PC-3 (cell line): ENCODE results near the gene ABCC10. TPM values are rescaled to one million over a fixed set of nuclear protein-coding genes. Genes with fewer than 3 reads are reported as not detected.

ENCODE experiments used
- ATAC-seq: fragments of 200-7000 bp; cut with Tn5 transposase; 2 replicates; pipeline ENCODE4 v1.9.1; 2020; ENCODE audit warnings: mild to moderate bottlenecking, moderate library complexity
- BruUV-seq: library from RNA; stranded (reverse); fragments of 400-500 nt; replicated peaks from 2 replicates; lab custom pipeline; 2021; lab: Mats Ljungman, UMichigan
- CTCF ChIA-PET: fragments of 300-600 bp; sonication (Branson Sonifier 250); formaldehyde crosslinking; loops from one replicate; lab custom pipeline; 2022; ENCODE audit warnings: antibody characterized with exemption; lab: Charles Lee
- POLR2A ChIA-PET: fragments of 300-600 bp; sonication (Branson Sonifier 250); formaldehyde crosslinking; loops from one replicate; lab custom pipeline; 2022; ENCODE audit warnings: antibody characterized with exemption; ENCODE audit not compliant: unreplicated experiment; lab: Charles Lee
- DNase-seq: peaks from one replicate; pipeline ENCODE4 v3.0.0-alpha.2; 2015
- H2AFZ ChIP-seq: fragments of 300-600 bp; sonication (generic); 2 replicates; pipeline ENCODE4 v1.6.0; 2016; ENCODE audit warnings: antibody characterized with exemption, low read length
- H3F3A ChIP-seq: fragments of 300-600 bp; sonication (generic); one replicate; pipeline ENCODE4 v1.6.0; 2017; ENCODE audit warnings: antibody characterized with exemption, low read length, control low read depth, mild to moderate bottlenecking; ENCODE audit not compliant: unreplicated experiment
- H3K27ac ChIP-seq: fragments of 300-600 bp; sonication (generic); 2 replicates; pipeline ENCODE4 v1.5.1; 2016; ENCODE audit warnings: mild to moderate bottlenecking, low read length
- H3K27me3 ChIP-seq: fragments of 300-600 bp; sonication (generic); 2 replicates; pipeline ENCODE4 v1.6.1; 2016; ENCODE audit warnings: low read length, mixed read lengths
- H3K36me3 ChIP-seq: fragments of 300-600 bp; sonication (generic); 2 replicates; pipeline ENCODE4 v1.6.1; 2016; ENCODE audit warnings: low read depth, mixed run types, low read length, mixed read lengths
- H3K4me1 ChIP-seq: fragments of 300-600 bp; sonication (generic); 2 replicates; pipeline ENCODE4 v1.5.1; 2016; ENCODE audit warnings: low read length; ENCODE audit not compliant: insufficient read depth
- H3K4me2 ChIP-seq: fragments of 300-600 bp; sonication (generic); 2 replicates; pipeline ENCODE4 v1.6.0; 2016; ENCODE audit warnings: low read length
- H3K4me3 ChIP-seq: fragments of 300-600 bp; sonication (generic); 2 replicates; pipeline ENCODE4 v1.5.1; 2016; ENCODE audit warnings: mild to moderate bottlenecking, low read length, mixed read lengths
- H3K79me2 ChIP-seq: fragments of 300-600 bp; sonication (generic); 2 replicates; pipeline ENCODE4 v1.6.1; 2017; ENCODE audit warnings: low read length, mixed read lengths
- H3K9ac ChIP-seq: fragments of 300-600 bp; sonication (generic); 2 replicates; pipeline ENCODE4 v1.6.0; 2016; ENCODE audit warnings: mild to moderate bottlenecking, low read length
- H3K9me2 ChIP-seq: fragments of 300-600 bp; sonication (generic); replicated peaks from 2 replicates; pipeline ENCODE4 v1.6.1; 2016; ENCODE audit warnings: mixed run types, low read length, mixed read lengths
- H3K9me3 ChIP-seq: fragments of 300-600 bp; sonication (generic); 2 replicates; pipeline ENCODE4 v1.6.1; 2016; ENCODE audit warnings: low read length, mixed read lengths
- H4K20me1 ChIP-seq: fragments of 300-600 bp; sonication (generic); 2 replicates; pipeline ENCODE4 v1.6.1; 2016; ENCODE audit warnings: low read length, mixed read lengths
- EZH2 ChIP-seq: fragments of 300-600 bp; sonication (generic); IDR thresholded peaks from one replicate; pipeline ENCODE4 v1.6.1; 2017; ENCODE audit warnings: antibody characterized with exemption, mild to moderate bottlenecking, low read length; ENCODE audit not compliant: unreplicated experiment
- EZH2phosphoT487 ChIP-seq: fragments of 300-600 bp; sonication (generic); IDR thresholded peaks from 2 replicates; pipeline ENCODE4 v1.6.1; 2018; ENCODE audit warnings: mild to moderate bottlenecking, antibody characterized with exemption, low read length, borderline replicate concordance
- intact Hi-C: fragments of 100-400 bp; cut with micrococcal nuclease; formaldehyde crosslinking; loops from 2 replicates; pipeline ENCODE4 v1.9.0; 2023
- total RNA-seq: library from RNA; depleted of rRNA; stranded (reverse); fragments of >200 nt; gene quantifications from 2 replicates; pipeline ENCODE4 v1.2.3, GENCODE V29; 2014
- TF ChIP-seq, protein P1 (sequence below): fragments of 300-600 bp; sonication (generic); conservative IDR thresholded peaks from 2 replicates; pipeline ENCODE4 v1.5.1; 2017; ENCODE audit warnings: antibody characterized with exemption, low read depth, mild to moderate bottlenecking, low read length

The ABCC10 gene
- total RNA-seq, 1 experiment from 2014 or later, result 23.1 TPM

DNA sequence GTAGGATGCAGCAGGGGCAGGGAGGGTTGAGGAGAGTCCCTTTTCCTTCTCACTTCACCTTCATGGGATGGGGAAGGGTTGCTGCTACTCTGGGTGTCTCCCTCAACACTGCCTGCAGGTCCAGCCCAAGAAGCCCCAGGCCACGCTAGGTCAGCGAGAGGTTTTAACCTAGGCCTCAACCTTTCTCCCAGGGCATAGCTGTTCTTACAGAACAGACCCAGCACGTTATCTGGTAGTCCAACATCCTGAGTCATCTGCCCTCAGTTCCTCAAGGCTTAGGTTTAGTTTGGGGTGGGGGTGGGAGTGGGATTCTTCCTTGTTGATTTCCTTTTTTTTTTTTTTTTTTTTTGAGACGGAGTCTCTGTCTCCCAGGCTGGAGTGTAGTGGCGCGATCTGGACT is 67.0 kb downstream of the ABCC10 start:
- no peaks in the 10 kb centered on the region for H3K9me3 ChIP-seq
- H3K4me3 ChIP-seq, result no peak overlapping the region
- no peak for ATAC-seq
- peaks cover 45% of the 10 kb centered on the region for H3K79me2 ChIP-seq
- DNase-seq, result no peak
- H3K36me3 ChIP-seq, result peaks cover 6% of the 10 kb centered on the region
- no peak overlapping the region for H3K9ac ChIP-seq
- no peaks in the 10 kb centered on the region for H3K27me3 ChIP-seq
- POLR2A ChIA-PET, result no interaction called here
- peaks cover 4% of the 10 kb centered on the region; the same call in 1 of the 2 replicates for H3K4me1 ChIP-seq
- intact Hi-C loops, result no loop called here
- H3K9me2 ChIP-seq, result no peaks in the 10 kb centered on the region
- no peak overlapping the region for H3K27ac ChIP-seq
- no peaks in the 10 kb centered on the region for H3F3A ChIP-seq
- no peak overlapping the region for H2AFZ ChIP-seq
- CTCF ChIA-PET, result no interaction called here
- TF ChIP-seq EZH2, result no peak
- no peak overlapping the region for H3K4me2 ChIP-seq
- no TSS peak for BruUV-seq
- H4K20me1 ChIP-seq, result peaks cover 8% of the 10 kb centered on the region; the same call in 1 of the 2 replicates

DNA sequence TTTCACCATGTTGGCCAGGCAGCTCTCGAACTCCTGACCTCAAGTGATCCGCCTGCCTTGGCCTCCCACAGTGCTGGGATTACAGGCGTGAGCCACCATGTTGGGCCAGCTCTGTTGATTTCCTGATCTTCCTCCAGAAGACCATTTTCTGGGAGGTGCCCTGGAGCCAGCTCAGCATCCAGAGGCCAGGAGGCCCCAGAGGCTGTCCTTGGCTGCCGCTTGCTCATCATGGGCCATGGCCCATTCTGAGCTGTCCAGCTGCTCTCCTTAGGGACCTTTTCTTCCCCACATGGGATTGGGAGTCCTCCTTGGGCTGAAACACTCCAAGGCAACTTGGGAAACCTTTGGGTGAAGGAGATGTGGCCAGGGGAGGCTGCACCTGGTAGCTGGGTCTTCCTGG is 67.4 kb downstream of the ABCC10 start:
- H3K27me3 ChIP-seq, result no peaks in the 10 kb centered on the region
- H3K9ac ChIP-seq, result no peak overlapping the region
- H3K4me2 ChIP-seq, result no peak overlapping the region
- H3K36me3 ChIP-seq, result peaks cover 7% of the 10 kb centered on the region
- TF ChIP-seq EZH2phosphoT487, result no peak
- TF ChIP-seq, protein P1, sequence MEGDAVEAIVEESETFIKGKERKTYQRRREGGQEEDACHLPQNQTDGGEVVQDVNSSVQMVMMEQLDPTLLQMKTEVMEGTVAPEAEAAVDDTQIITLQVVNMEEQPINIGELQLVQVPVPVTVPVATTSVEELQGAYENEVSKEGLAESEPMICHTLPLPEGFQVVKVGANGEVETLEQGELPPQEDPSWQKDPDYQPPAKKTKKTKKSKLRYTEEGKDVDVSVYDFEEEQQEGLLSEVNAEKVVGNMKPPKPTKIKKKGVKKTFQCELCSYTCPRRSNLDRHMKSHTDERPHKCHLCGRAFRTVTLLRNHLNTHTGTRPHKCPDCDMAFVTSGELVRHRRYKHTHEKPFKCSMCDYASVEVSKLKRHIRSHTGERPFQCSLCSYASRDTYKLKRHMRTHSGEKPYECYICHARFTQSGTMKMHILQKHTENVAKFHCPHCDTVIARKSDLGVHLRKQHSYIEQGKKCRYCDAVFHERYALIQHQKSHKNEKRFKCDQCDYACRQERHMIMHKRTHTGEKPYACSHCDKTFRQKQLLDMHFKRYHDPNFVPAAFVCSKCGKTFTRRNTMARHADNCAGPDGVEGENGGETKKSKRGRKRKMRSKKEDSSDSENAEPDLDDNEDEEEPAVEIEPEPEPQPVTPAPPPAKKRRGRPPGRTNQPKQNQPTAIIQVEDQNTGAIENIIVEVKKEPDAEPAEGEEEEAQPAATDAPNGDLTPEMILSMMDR, result no peak
- no peak for TF ChIP-seq EZH2
- no peak overlapping the region for H3K4me3 ChIP-seq
- no peak for ATAC-seq
- CTCF ChIA-PET, result no interaction called here
- H4K20me1 ChIP-seq, result 0 out of 2 replicates have a peak, but pooled peaks cover 7% of the 10 kb centered on the region
- no peaks in the 10 kb centered on the region for H3K9me2 ChIP-seq
- no peaks in the 10 kb centered on the region for H3F3A ChIP-seq
- H3K4me1 ChIP-seq, result peaks cover 4% of the 10 kb centered on the region; the same call in 1 of the 2 replicates
- no peak overlapping the region for H3K27ac ChIP-seq
- DNase-seq, result no peak
- H3K79me2 ChIP-seq, result peaks cover 41% of the 10 kb centered on the region
- no peaks in the 10 kb centered on the region for H3K9me3 ChIP-seq
- H2AFZ ChIP-seq, result no peak overlapping the region
- POLR2A ChIA-PET, result no interaction called here
- BruUV-seq, result no TSS peak
- intact Hi-C loops, result no loop called here

DNA sequence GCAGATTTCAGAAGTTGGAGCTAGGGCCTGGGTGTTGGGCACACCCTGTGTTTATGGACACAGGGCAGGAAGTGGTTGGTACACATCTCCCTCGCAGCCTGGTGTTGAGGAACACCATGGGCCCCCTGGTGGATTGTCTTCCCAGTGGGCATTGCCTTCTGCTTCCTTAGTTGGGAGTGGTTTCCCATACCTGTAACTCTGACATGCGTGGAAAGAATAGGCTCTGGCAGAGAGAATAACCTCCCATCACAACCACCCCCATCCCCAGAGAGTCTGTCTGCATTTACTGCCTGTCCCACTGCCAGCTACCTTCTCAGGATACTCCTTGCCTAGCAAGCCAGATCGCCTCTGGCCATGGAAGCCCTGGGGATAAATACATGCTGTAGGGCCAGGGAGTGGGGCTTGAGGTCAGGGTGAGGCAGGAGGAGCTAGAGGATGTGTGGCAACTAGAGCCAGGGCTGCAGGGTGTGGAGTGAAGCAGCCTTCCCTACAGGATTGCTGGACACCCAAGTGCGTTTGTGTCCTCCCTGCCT is 68.1 kb downstream of the ABCC10 start:
- intact Hi-C loops, result no loop called here
- Histone ChIP-seq H3K79me2 (peaks cover 34% of the 10 kb centered on the region), H3F3A (no peaks in the 10 kb centered on the region), H4K20me1 (0 out of 2 replicates have a peak, but pooled peaks cover 7% of the 10 kb centered on the region), H3K9me2 (no peaks in the 10 kb centered on the region), H3K27ac (no peak overlapping the region), H3K9me3 (no peaks in the 10 kb centered on the region), H3K27me3 (no peaks in the 10 kb centered on the region), H3K4me1 (peaks cover 4% of the 10 kb centered on the region; the same call in 1 of the 2 replicates), H2AFZ (no peak overlapping the region), H3K4me2 (no peak overlapping the region), H3K9ac (no peak overlapping the region), H3K36me3 (peaks cover 7% of the 10 kb centered on the region), H3K4me3 (no peak overlapping the region)
- ATAC-seq (peak; percentile 71), DNase-seq (peak; percentile 41)
- BruUV-seq, result no TSS peak
- ChIA-PET POLR2A (no interaction called here), CTCF (no interaction called here)
- no peak for TF ChIP-seq EZH2
- TF ChIP-seq, protein P1, result peak; percentile 58
- no peak for TF ChIP-seq EZH2phosphoT487
